NT2/D1 (cell line): Measurements from ENCODE around the gene INTS1.

Experiments used
- SUZ12 ChIP-seq: IDR thresholded peaks from 2 replicates; pipeline ENCODE4 v1.6.1; 2011; ENCODE audit not compliant: insufficient read length, insufficient read depth; ENCODE audit errors: extremely low read depth
- YY1 ChIP-seq: IDR thresholded peaks from 2 replicates; pipeline ENCODE4 v1.6.1; 2011; ENCODE audit not compliant: insufficient read length, insufficient read depth
- ZNF274 ChIP-seq: IDR thresholded peaks from 2 replicates; pipeline ENCODE4 v1.6.1; 2011; ENCODE audit warnings: mild to moderate bottlenecking, low read depth, low read length

GRCh38 chr7:1454542-1454941 lies 49.6 kb downstream of the INTS1 start:
- no peak for TF ChIP-seq ZNF274
- TF ChIP-seq YY1, result no peak
- TF ChIP-seq SUZ12, result no peak
